Hepatocyte (in vitro differentiated cells): ENCODE measurements around the gene TBC1D5.
"Not testable (repeated sequence)": the region's sequence is repeated elsewhere in the genome, so short reads cannot be mapped to it uniquely, and the experiment has no call there.

Experiments
- CTCF ChIP-seq: fragments of 200-600 bp; sonication (generic); IDR thresholded peaks from 2 replicates; pipeline ENCODE4 v1.5.1; 2016; ENCODE audit warnings: antibody characterized with exemption, mild to moderate bottlenecking; ENCODE audit not compliant: poor library complexity
- EZH2 ChIP-seq: fragments of 200-600 bp; sonication (generic); IDR thresholded peaks from 2 replicates; pipeline ENCODE4 v1.6.1; 2016; ENCODE audit warnings: antibody characterized with exemption, mild to moderate bottlenecking, borderline replicate concordance
- EZH2phosphoT487 ChIP-seq: fragments of 200-600 bp; sonication (generic); IDR thresholded peaks from one replicate; pipeline ENCODE4 v1.6.1; 2018; ENCODE audit warnings: antibody characterized with exemption, mild to moderate bottlenecking, low read depth, moderate library complexity; ENCODE audit not compliant: unreplicated experiment, severe bottlenecking

- not testable (repeated sequence) for TF ChIP-seq CTCF, EZH2, EZH2phosphoT487
Observed at GRCh38 chr3:17392516-17392915, 349.9 kb downstream of the TBC1D5 start.
